Measurements from ENCODE around the gene SETD7.

DNA sequence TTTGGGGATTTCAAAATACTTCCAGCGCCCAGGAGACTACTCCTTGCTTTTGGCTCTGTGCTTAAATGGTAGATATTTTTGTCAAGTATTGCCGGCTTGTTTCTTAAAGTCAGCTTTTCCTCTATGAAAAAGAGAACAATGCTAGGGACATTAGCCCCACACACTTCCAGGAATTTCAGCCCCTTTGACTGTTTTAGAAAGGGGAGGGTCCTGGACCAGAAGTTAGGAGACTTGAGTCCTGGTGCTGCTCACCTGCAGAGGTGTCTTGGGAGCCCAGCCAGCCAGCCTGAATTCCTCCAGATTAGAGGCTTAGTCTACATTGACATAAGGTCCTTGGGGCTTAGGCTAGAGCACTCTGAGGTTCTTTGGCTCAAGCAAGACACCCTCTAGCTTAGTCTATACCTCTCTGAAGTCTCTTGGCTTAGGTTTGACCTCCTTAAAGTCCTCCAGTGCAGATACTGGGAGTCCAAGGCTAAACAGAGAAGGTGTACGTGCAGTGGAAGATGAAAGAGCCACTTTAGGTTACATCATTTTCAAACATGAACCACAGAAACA is 1.6 kb upstream of the SETD7 start:
- TF ChIP-seq GATA2 (IDR thresholded peaks at IDR 0.05; ENCODE audit: low read depth, low read length), result no peak
- no peak for TF ChIP-seq GATA3 (IDR thresholded peaks at IDR 0.05; ENCODE audit: low read depth, low read length)
